Stimulated activated naive B cell treated with anti-CD40 and anti-IgM and Interleukin-4, amounts not matched to agents 10 μg/mL and 1 μg/mL and 100 μg/mL, for 72 hours (primary cell): Measurements from ENCODE around the gene NOTUM.
"Not testable (repeated sequence)": the region's sequence is repeated elsewhere in the genome, so short reads cannot be mapped to it uniquely, and the experiment has no call there.

Experiments used
- ATAC-seq, 2 donors: fragments of 150-1000 bp; cut with Tn5 transposase; replicated peaks; 2 replicates each; pipeline ENCODE4 v1.10.0; 2021; ENCODE audit warnings: moderate library complexity in 1 of 2
- DNase-seq: peaks from one replicate; pipeline ENCODE4 v3.0.0; 2021
- H3K27ac Mint-ChIP-seq: one replicate; pipeline ENCODE4 v1.8.0; 2022; ENCODE audit warnings: mild to moderate bottlenecking, mixed read lengths
- H3K27me3 Mint-ChIP-seq, 2 donors: one replicate each; pipeline ENCODE4 v1.8.0; 2022; ENCODE audit warnings: mixed read lengths in 2 of 2
- H3K36me3 Mint-ChIP-seq, 2 donors: one replicate each; pipeline ENCODE4 v1.8.0; 2022; ENCODE audit warnings: mixed read lengths in 2 of 2, mild to moderate bottlenecking in 1 of 2
- H3K4me1 Mint-ChIP-seq, 2 donors: one replicate each; pipeline ENCODE4 v1.8.0; 2022; ENCODE audit warnings: mixed read lengths in 2 of 2, mild to moderate bottlenecking in 1 of 2
- H3K4me3 Mint-ChIP-seq, 2 donors: one replicate each; pipeline ENCODE4 v1.8.0; 2022; ENCODE audit warnings: mild to moderate bottlenecking in 2 of 2, mixed read lengths in 2 of 2, moderate library complexity in 1 of 2
- H3K9me3 Mint-ChIP-seq, 2 donors: one replicate each; pipeline ENCODE4 v1.8.0; 2022; ENCODE audit warnings: mixed read lengths in 2 of 2, mild to moderate bottlenecking in 1 of 2

The NOTUM gene

DNA sequence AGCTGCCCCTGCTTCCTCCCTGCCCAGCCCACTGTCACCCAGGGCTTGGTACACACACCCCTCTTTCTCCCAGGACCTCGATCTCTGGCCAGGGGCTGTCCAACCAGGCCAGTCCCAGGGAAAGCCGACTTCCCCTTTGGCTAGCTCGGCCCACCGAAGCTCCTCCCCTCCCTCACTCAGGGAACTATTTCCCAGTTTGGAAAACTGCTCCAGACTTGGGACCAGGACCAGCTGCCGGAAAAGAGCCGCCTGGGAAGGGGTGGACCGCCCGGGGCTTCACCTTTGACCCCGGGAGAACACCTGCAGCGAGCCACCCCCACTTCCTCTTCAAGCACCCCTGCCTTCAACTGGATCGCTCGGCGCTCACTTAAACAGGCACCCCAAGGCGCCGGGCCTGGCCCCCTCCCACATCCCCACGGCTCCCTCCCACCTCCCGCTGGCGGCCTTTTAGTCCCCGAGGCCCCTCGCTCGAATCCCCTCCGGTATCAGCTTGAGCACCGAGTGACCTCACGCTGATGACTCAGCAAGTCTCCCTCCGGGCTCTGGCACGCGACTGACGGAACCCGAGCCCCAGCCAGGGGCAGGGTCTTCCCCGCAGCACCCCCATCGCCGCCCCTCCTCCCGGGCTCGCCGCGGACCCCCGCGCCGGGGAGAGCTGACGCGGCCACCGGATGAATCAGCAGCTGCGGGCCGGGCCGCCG is 34.4 kb downstream of the NOTUM start:
- Mint-ChIP-seq H3K36me3 (peaks cover 21 to 24% of the 10 kb centered on the region in 2 donors), H3K27ac (peak overlapping the region; percentile 96)
- peak; percentile 52 to 61 for ATAC-seq

GRCh38 chr17:81925860-81926450 is 35.0 kb downstream of the NOTUM start:
- Mint-ChIP-seq H3K4me1 (peaks cover 40 to 70% of the 10 kb centered on the region in 2 donors), H3K4me3 (peak overlapping the region; percentile 93 to 94), H3K36me3 (peaks cover 24 to 28% of the 10 kb centered on the region in 2 donors), H3K9me3 (no peaks in the 10 kb centered on the region), H3K27me3 (peaks cover 4 to 19% of the 10 kb centered on the region in 2 donors), H3K27ac (peak overlapping the region; percentile 96)
- no peak for DNase-seq
- ATAC-seq = peak in 1 of 2 donors; percentile 7

More for the DNA sequence above, 34.4 kb downstream of the NOTUM start:
- Mint-ChIP-seq H3K4me3 (peak overlapping the region; percentile 93 to 94), H3K9me3 (no peaks in the 10 kb centered on the region), H3K27me3 (peaks cover 4 to 21% of the 10 kb centered on the region in 2 donors), H3K4me1 (peaks cover 39 to 69% of the 10 kb centered on the region in 2 donors)
- peak; percentile 70 for DNase-seq

- Mint-ChIP-seq H3K27ac (peak overlapping the region; percentile 96), H3K4me3 (peak overlapping the region; percentile 93 to 94), H3K27me3 (peaks cover 4 to 11% of the 10 kb centered on the region in 2 donors), H3K9me3 (no peaks in the 10 kb centered on the region), H3K36me3 (peaks cover 24 to 29% of the 10 kb centered on the region in 2 donors), H3K4me1 (peaks cover 38 to 72% of the 10 kb centered on the region in 2 donors)
- ATAC-seq (no peak), DNase-seq (no peak)
Measured at GRCh38 chr17:81924557-81925532, 36.1 kb downstream of the NOTUM start.

GRCh38 chr17:81923302-81924260 is 37.4 kb downstream of the NOTUM start:
- Mint-ChIP-seq H3K27ac (peak overlapping the region; percentile 88), H3K4me3 (peak overlapping the region; percentile 77 to 78), H3K27me3 (no peaks in the 10 kb centered on the region), H3K9me3 (no peaks in the 10 kb centered on the region), H3K36me3 (peaks cover 27 to 40% of the 10 kb centered on the region in 2 donors), H3K4me1 (peaks cover 41 to 76% of the 10 kb centered on the region in 2 donors)
- ATAC-seq = no peak
- DNase-seq = no peak

- H3K4me1 Mint-ChIP-seq = peaks cover 45 to 82% of the 10 kb centered on the region in 2 donors
- ATAC-seq (no peak), DNase-seq (no peak)
- peaks cover 32 to 47% of the 10 kb centered on the region in 2 donors for H3K36me3 Mint-ChIP-seq
- H3K9me3 Mint-ChIP-seq = no peaks in the 10 kb centered on the region
- H3K27ac Mint-ChIP-seq = peak overlapping the region; percentile 47
- peak overlapping the region; percentile 77 to 78 for H3K4me3 Mint-ChIP-seq
- H3K27me3 Mint-ChIP-seq = no peaks in the 10 kb centered on the region
Measured at GRCh38 chr17:81922566-81923301, 38.3 kb downstream of the NOTUM start.

- Mint-ChIP-seq H3K36me3 (peaks cover 32 to 51% of the 10 kb centered on the region in 2 donors), H3K27me3 (no peaks in the 10 kb centered on the region), H3K27ac (no peak overlapping the region), H3K9me3 (no peaks in the 10 kb centered on the region), H3K4me3 (peak overlapping the region in 1 of 2 donors; percentile 53), H3K4me1 (peaks cover 48 to 85% of the 10 kb centered on the region in 2 donors)
- ATAC-seq (no peak), DNase-seq (no peak)
Measured at GRCh38 chr17:81921996-81922565, 38.9 kb downstream of the NOTUM start.

DNA sequence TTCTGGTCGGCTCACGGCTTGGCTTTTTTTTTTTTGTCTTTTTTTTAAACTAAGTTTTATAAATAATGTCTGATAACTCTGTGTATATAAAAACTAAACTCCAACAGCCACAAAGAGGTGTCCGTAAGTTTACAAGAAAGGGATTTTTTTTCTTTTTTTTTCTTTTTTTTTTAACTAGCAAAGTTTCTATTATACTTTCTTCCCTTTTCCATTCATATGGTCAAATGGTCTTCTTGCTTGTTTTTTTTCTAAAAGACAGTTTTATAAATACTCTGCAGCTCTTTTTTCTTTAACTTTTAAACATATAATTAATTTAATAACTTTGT is 39.5 kb downstream of the NOTUM start:
- ATAC-seq = no peak
- H3K4me1 Mint-ChIP-seq = peaks cover 51 to 88% of the 10 kb centered on the region in 2 donors
- DNase-seq = no peak
- H3K9me3 Mint-ChIP-seq = no peaks in the 10 kb centered on the region
- no peaks in the 10 kb centered on the region for H3K27me3 Mint-ChIP-seq
- no peak overlapping the region for H3K4me3 Mint-ChIP-seq
- H3K36me3 Mint-ChIP-seq = peaks cover 35 to 53% of the 10 kb centered on the region in 2 donors
- no peak overlapping the region for H3K27ac Mint-ChIP-seq

DNA sequence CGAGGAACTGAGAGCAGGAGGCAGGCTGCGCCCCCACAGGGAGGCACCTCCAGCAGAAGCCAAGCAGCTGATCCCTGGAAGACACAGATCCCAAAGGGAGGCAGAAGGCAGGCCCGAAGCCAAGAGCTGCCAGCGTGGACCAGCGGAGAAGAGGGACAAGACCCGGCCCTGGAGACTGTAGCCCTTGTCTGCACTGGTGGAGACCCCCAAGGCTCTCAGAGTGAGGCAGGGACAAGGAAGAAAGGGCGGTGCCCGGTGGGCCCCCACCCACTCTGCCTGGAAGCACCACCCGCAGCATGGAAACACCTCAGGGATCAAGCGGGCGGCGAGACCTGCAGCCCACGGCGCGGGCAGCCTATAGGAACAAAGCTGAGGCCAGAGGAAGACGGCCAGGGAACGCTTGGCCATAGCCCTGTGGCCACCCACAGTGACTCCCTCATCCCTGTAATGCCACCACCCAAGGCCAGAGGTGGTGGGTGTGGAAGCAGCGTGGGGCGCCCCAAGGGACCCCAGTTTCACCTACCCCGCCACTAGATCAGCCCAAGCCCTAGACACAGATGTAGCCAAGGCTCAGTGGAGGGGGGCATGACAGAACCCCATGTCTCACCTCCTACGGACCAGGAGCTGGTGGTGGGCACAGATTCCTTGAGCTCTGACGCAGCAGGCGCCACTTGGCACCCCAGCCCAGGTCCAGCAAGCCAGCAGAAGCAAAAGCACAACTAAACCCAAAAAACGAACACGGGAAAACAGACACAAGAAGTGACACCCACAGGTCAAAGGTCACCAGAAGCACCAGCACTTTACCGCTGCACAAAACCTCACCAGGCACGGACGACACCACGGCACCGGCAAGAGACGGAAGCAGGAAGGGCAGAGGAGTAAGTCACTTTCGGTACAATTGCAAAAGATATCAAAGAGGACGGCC is 40.1 kb downstream of the NOTUM start:
- Mint-ChIP-seq H3K27me3 (no peaks in the 10 kb centered on the region), H3K4me1 (peaks cover 46 to 83% of the 10 kb centered on the region in 2 donors), H3K9me3 (no peaks in the 10 kb centered on the region), H3K36me3 (peaks cover 32 to 50% of the 10 kb centered on the region in 2 donors), H3K27ac (no peak overlapping the region), H3K4me3 (no peak overlapping the region)
- DNase-seq = no peak
- ATAC-seq = no peak

GRCh38 chr17:81918832-81919545 is 42.0 kb downstream of the NOTUM start:
- Mint-ChIP-seq H3K27ac (peak overlapping the region; percentile 90), H3K4me1 (peaks cover 44 to 66% of the 10 kb centered on the region in 2 donors)

DNA sequence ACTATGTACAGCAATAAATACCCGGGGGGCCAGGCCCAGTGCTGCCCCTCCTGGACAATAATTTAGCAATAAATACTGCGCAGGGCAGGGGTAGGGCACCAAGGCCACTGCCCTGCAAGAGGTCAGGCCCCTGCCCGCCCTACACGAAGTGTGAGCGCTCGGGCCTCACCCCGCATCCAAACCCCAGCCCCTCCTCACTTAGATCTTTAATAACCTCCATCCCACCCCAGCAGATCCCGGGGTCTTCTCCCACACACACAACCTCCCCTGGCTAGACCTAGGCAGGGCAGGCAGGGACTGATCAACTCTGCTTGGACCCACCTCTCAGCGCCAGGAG is 42.7 kb downstream of the NOTUM start:
- DNase-seq, H3K9me3 Mint-ChIP-seq, H3K27me3 Mint-ChIP-seq: not testable (repeated sequence)
- ATAC-seq = peak; percentile 29 to 38
- Mint-ChIP-seq H3K36me3 (peaks cover 41 to 62% of the 10 kb centered on the region in 2 donors), H3K27ac (peak overlapping the region; percentile 96), H3K4me1 (peaks cover 43 to 61% of the 10 kb centered on the region in 2 donors), H3K4me3 (peak overlapping the region; percentile 88 to 96)

More at GRCh38 chr17:81918832-81919545, 42.0 kb downstream of the NOTUM start:
- peaks cover 40 to 59% of the 10 kb centered on the region in 2 donors for H3K36me3 Mint-ChIP-seq
- ATAC-seq = no peak
- H3K9me3 Mint-ChIP-seq = no peaks in the 10 kb centered on the region
- H3K4me3 Mint-ChIP-seq = no peak overlapping the region
- no peak for DNase-seq
- H3K27me3 Mint-ChIP-seq = no peaks in the 10 kb centered on the region

DNA sequence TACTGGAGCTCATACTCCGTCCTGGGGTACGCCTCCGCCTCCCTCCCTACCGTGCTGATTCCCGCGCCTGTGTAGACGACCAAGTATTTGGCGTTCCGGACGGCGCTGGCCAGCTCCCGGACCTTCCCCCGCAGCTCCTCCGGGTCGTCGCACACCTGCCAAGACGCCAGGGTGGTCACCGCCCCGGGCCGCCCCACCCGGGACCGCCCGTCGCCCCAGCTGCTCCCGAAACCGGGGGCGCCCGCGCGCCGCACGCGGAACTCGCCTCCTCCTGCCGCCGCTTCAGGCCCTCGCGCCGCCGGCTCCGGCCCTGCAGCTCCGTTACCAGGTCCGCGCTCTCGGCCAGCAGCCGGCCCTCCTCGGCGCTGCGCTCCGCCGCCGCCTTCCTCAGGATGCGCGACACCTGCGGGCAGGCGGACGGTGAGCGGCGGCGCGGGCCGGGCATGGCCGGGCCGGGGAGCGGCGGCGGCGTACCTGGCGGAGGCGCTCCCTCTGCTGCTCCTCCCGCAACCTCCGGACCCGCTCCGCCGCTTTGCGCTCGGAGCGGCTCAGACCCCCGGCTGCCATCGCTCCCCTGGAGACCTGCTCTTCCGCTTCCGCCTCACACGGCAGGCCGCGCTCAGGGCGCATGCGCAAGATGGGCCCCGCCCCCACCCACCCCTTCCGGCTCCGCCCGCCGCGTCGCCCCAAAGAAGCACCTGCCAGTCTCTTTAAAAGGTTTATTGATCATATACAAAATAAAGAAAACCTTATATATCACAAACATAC is 43.2 kb downstream of the NOTUM start, which contains the start of gene SIRT7:
SIRT7 (minus strand) TSS at position 612 of the 768 bp plus-strand sequence; CDS start at position 567, 45 bp downstream.
- Mint-ChIP-seq H3K27me3 (no peaks in the 10 kb centered on the region), H3K4me3 (peak within 1 kb of the TSS; percentile 88 to 96), H3K9me3 (no peaks in the 10 kb centered on the region), H3K27ac (peak within 1 kb of the TSS; percentile 96), H3K36me3 (peaks cover 44 to 65% of the 10 kb centered on the region in 2 donors), H3K4me1 (peaks cover 39 to 61% of the 10 kb centered on the region in 2 donors)
- DNase-seq (peak; percentile 56), ATAC-seq (peak; percentile 88 to 92)
